ENCODE data around the gene GABARAP.
A peak's percentile ranks its signal among the peaks of the same experiment; 100 is the strongest.

Gene GABARAP

GRCh38 chr17:7192271-7192937, 49.8 kb downstream of the GABARAP start:
- TF ChIP-seq CTCF (IDR thresholded peaks at IDR 0.05): no peak
- no peak overlapping the region for H3K4me3 Mint-ChIP-seq
- peaks cover 6% of the 10 kb centered on the region for H3K27me3 Mint-ChIP-seq (ENCODE audit: low read depth, poor library complexity)
- peaks cover 23% of the 10 kb centered on the region for H3K4me1 Mint-ChIP-seq
- DNase-seq: no peak
- H3K36me3 Mint-ChIP-seq (ENCODE audit: low read depth): peaks cover 52% of the 10 kb centered on the region
- H3K9me3 Mint-ChIP-seq: no peaks in the 10 kb centered on the region
- peak overlapping the region; percentile 85 for H3K27ac Mint-ChIP-seq

DNA sequence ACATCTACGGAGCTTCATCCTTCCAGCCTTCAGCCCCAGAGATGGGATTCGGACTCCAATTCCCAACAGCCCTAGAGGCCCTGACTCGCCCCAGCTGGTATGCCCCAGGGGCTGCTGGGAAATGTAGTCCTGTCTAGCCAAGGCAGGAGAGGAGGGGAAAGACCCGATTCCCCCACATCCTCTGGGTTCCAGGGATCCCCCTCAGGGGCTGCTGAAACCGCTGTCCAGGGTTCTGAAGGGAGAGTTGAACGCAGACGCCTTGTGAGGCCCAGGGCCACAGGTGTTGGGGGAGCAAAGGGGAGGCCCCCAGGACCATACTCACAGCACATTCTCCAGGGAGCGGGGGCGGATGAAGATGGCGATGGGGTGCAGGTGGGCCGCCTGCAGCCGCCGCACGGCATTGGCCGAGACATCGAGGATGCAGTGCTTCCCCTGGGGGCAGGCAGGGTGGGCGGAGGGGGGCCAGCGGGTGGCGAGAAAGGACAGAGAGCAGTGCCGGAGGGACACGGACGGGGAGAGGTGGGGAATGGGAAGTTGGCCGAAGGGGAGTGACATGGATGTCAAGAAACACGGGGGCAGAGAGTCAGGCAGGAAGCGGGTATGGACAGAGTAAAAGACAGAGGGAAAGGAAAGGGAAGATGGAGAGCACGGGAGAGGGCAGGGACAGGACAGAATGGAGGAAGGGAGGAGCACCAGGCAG, 50.5 kb downstream of the GABARAP start:
- H3K36me3 Mint-ChIP-seq (ENCODE audit: low read depth): peaks cover 47% of the 10 kb centered on the region
- H3K4me1 Mint-ChIP-seq: peaks cover 23% of the 10 kb centered on the region
- peak; percentile 67 for DNase-seq
- peak overlapping the region; percentile 50 for H3K27ac Mint-ChIP-seq
- no peaks in the 10 kb centered on the region for H3K9me3 Mint-ChIP-seq
- peaks cover 6% of the 10 kb centered on the region for H3K27me3 Mint-ChIP-seq (ENCODE audit: low read depth, poor library complexity)
- TF ChIP-seq CTCF (IDR thresholded peaks at IDR 0.05): no peak
- H3K4me3 Mint-ChIP-seq: no peak overlapping the region

DNA sequence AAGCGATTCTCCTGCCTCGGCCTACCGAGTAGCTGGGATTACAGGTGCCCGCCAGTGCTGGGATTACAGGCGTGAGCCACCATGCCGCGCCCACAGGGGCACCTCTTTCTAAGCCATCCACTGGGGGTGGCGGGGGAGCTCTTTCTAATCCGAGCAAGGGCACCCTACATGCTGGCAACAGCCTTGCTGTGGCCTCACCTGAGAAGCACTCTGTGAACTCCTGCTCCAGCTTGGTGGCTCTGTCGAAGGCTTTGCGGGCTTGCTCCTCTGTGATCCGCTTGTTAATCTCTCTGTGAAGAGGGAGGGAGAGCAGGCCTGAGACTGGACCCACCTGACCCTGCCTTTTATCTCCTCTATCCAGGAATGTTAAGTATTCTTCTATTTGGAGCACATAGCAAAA, 51.2 kb downstream of the GABARAP start:
- no peaks in the 10 kb centered on the region for H3K9me3 Mint-ChIP-seq
- H3K4me3 Mint-ChIP-seq: no peak overlapping the region

DNA sequence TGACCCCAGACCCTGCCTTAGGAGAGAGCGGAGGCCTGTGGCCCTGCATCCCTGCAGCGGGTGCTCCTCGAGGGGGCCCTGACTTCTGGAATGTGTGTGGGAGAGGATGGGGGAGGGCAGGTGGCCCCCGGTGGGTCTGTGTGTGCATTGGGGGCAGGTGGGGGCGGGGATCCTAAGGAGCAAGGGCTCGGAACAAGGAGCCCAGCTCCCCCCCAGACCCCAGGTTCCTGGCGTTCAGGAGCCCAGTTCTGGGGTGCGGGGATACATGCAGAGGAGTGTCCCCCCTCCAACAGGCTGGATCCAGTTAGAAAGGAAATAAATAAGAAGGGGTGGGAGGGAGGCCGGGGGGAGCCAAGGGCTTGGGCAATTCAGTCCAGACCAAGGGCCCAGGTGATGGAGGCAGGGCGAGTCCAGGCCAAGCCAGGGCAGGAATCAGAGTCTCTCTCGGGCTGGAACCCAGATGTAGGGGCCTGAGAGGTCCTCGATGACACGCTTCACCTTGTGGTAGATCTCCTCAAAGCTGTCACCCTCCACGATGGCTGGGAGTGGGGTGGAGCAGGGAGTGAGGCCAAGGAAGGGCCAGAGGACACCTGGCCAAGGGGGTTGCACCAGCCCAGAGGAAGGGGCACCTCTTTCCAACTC, 51.9 kb downstream of the GABARAP start:
- no peak overlapping the region for H3K4me3 Mint-ChIP-seq
- no peaks in the 10 kb centered on the region for H3K9me3 Mint-ChIP-seq
- peaks cover 6% of the 10 kb centered on the region for H3K27me3 Mint-ChIP-seq (ENCODE audit: low read depth, poor library complexity)
- TF ChIP-seq CTCF (IDR thresholded peaks at IDR 0.05): no peak
- H3K27ac Mint-ChIP-seq: no peak overlapping the region
- peaks cover 26% of the 10 kb centered on the region for H3K4me1 Mint-ChIP-seq
- no peak for DNase-seq
- H3K36me3 Mint-ChIP-seq (ENCODE audit: low read depth): peaks cover 38% of the 10 kb centered on the region

More for the DNA sequence above, 51.2 kb downstream of the GABARAP start:
- TF ChIP-seq CTCF (IDR thresholded peaks at IDR 0.05): no peak
- no peak overlapping the region for H3K27ac Mint-ChIP-seq
- H3K36me3 Mint-ChIP-seq (ENCODE audit: low read depth): peaks cover 41% of the 10 kb centered on the region
- H3K27me3 Mint-ChIP-seq (ENCODE audit: low read depth, poor library complexity): peaks cover 6% of the 10 kb centered on the region
- DNase-seq: no peak
- peaks cover 29% of the 10 kb centered on the region for H3K4me1 Mint-ChIP-seq

All from nephron progenitor cell (in vitro differentiated cells).